GM18508 (cell line): Measurements from ENCODE around the gene VILL.
"Not testable (repeated sequence)": the region's sequence is repeated elsewhere in the genome, so short reads cannot be mapped to it uniquely, and the experiment has no call there.

Source experiments
- ATAC-seq: cut with Tn5 transposase; IDR thresholded peaks from one replicate; pipeline ENCODE4 v1.9.1; 2021; ENCODE audit warnings: moderate number of reproducible peaks; ENCODE audit not compliant: insufficient read depth, unreplicated experiment

Gene VILL

DNA sequence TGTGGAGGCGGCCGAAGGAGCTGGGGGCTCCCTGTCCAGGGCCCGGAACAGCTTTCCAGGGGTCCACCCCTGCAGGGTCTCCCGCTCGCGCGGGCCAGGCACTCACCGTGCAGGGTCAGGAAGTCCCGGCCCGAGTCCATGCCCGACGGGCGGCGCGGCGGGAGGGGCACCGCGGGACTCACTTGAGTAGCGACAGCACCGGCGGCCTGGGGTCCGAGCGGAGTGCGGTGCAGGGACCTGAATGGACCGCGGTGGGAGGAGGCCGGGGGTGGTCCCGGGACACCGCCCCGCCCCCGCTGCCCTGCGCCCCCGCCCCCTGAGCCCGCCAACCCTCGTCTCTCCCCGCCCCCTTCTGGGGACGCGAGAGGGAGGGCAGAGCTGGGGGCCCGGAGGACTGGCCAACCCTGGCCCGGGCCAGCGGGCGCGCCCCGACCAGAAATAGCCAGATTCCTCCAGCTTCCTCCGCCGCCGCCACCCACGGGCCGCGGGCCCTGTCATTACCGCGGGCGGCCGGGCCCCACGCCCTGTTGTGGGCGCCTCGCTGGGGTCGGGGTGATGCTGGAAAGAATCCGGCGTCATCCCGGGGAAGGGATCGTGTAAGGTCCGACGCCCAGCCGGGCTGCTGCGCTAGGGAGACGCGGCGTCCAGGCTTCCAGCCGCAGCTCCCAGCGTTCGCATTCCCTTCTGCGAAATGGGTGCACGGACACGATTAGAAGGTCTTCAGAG, 39.0 kb downstream of the VILL start, which contains the start of gene PLCD1:
TSS of gene PLCD1 (minus strand) at position 243 of the 726 bp plus-strand sequence. CDS start at position 140, 103 bp downstream.
- ATAC-seq: no peak

DNA sequence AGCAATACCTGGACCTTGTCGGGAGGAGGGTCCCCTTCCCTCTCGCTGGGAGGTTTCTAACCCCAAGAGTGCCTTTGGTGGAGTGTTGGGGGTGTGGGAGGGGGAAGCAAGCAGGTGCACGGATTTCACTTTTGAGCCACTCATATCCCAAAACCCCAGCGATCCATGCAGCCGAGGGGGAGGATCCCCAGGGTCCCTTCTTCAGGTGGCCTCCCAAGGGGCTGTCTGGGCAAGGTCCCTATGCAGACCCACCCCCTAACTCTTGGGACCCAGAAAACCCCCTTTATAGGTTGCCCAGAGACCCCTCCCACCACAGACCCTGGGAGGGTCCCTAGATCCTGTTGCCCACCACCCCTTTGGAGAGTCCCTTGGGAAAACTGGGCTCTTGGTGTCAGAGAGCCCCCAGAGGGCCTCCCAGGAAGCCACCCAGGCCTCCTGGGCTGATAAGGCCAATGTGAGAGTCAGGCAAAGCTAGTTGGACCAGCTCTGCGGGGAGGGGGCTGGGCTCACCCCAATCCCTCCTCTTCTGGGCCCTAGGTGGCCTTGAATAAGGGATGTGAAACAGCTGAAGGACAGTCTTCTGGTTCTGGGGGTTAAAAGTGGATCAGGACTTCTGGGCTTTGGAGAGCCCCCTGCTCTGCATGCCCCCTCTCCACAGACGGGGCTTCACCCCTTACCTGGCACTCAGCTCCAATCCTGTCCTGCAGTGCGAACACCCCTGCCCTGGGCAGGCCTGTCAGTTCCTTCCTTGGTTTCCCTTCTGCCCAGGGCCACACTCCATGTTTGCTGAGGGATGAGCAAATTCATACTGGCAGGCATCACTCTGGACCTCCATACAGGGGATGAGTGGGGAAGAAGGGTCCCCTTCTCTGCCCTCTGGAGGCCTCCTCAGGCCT, 39.8 kb downstream of the VILL start:
- no peak for ATAC-seq

DNA sequence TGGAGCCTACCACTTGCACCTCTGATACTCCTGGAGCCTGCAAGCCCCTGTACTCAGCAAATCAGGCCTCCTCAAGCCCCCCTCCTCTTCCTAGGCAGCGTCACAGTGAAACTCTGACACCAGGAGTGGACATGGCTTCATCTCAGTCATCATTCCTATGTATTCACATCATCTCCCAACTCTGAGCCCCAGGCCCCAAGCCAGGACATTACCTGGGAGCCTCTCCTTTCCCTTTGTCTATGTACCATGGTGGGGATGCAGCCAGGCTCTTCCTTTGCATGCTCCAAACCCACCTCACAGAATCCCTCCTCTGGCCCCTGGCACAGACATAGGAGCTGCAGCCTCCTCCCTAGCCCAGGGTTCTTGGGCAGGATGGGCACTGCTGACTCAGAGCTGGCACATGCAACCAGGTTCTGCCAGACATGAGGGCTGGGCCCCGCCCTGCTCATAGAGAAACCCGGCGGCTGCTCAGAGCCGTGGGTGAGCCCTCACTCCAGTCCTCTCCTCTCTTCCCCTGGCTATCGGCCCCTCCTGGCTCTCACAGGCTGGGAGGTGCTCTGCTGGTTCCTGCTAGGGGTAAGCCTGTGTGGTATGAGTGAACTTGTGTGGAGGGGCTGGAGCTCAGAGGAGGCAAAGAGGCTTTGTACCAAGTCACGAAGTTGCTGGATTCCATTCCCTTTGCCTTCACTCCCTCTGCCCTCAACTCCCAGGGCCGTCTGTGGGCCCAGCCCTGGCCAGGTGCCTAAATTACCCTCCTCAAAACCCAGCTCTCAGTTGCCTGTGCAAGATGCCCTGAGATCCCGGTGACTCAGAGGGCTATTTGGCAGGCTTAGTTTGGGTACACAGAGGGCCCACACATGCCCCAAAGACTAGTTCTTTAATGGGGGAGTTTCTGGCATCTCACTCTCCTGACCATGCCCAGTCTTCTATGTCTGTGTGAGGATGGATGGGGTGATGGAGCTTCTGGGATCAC, 40.7 kb downstream of the VILL start:
- no peak for ATAC-seq

DNA sequence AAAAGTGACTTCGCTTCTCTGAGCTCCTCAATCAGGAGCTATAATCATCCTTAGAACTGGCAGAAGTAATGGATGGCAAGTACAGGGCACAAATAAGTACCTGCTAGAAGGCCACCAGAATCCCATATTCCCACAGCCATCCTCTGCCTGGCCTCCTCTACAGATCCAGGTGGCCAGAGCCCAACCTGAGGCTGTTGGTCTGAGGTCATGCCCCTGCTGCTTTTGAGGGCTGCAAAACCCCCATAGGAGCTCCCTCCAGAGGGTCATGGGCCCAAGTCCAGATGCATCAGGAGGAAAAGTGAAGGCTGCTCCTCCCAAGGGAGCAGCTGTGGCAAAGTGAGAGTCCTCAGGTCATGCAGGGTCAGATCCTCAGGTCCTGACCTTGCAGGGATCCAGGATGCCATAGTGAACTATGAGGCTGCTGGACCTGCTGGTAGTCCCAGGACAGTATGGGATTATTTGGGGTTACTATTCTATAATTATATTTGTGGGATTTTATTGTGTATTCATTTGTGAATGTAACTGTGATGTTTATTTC, 41.8 kb downstream of the VILL start:
- no peak for ATAC-seq

DNA sequence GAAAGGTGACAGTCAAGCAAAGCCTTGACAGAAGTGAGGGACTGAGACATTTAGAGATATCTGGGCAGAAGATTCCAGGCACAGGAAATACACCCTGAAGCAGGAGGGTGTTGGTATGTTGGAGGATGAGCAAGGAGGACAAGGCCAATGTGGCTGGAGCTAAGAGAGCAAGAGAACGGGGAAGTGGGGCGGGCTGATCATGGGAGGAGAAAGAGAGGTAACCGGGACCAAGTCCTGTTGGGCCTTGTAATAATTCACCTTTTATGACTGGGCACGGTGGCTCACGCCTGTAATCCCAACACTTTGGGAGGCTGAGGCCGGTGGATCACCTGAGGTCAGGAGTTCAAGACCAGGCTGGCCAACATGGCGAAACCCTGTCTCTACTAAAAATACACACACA, 43.0 kb downstream of the VILL start:
- ATAC-seq: not testable (repeated sequence)

DNA sequence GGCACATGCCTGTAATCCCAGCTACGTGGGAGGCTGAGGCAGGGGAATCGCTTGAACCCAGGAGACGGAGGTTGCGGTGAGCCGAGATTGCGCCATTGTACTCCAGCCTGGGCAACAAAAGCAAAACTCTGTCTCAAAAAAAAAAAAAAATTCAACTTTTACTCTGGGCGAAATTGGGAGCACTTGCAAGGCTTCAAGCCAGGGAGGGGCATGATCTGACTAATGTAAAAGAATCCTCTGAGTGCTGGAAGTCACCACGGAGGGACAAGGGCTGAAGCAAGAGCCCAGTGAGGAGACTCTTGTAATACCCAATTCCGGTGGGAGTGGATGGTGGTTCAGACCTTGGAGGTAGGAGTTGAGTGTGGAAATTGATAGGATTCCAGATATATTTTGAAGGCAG, 43.7 kb downstream of the VILL start:
- ATAC-seq: not testable (repeated sequence)

DNA sequence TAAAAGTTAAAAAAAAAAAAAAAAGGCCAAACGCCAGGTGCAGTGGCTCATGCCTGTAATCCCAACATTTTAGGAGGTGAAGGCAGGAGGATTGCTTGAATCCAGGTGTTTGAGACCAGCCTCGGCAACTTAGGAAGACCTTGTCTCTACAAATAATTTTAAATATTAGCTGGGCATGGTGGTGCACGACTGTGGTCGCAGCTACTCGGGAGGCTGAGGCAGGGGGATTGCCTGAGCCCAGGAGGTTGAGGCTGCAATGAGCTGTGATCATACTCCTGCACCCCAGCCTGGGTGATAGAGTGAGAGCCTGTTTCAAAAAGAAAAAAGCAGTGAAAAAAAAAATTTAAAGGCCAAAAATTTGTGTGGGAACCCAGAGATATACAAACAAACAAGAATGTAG, 45.7 kb downstream of the VILL start:
- no peak for ATAC-seq

DNA sequence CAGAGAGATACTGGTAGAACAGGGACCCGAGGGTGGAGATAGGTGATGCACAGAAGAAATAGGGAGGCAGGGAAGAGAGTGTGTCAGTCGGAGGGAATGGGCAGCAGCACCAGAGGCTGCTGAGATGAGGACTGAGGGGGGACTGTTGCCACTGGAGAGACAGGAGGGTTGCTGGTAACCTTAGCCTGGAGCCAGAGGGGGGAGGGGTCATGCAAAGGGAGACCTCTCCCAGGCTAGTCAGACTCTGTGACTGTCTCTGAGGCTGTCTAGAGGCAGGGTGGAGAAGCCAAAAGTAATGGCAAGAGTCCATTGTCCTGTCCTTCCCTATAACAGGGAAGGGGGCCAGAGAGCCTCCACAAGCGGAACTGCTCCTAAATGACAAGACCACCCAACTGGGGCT, 46.3 kb downstream of the VILL start:
- ATAC-seq: no peak

DNA sequence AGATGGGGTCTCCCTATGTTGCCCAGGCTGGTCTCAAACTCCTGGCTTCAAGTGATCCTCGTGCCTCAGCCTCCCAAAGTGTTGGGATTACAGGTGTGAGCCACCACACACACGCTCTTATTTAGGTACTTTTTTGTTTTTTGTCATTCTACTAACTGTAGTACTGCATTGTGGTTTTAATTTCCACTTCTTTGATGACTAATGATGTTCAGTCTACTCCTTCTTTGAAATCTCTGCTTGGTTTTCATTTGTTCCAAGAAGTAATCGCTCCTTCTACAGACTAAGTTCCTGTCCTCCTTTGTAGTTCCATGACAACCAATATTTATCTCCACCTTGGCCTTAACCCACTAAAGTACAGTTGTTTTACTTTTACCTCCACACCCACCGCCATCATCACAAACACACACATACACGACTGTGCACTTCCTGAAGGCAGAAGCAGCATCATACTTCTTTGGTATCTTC, 47.9 kb downstream of the VILL start:
- ATAC-seq: no peak

DNA sequence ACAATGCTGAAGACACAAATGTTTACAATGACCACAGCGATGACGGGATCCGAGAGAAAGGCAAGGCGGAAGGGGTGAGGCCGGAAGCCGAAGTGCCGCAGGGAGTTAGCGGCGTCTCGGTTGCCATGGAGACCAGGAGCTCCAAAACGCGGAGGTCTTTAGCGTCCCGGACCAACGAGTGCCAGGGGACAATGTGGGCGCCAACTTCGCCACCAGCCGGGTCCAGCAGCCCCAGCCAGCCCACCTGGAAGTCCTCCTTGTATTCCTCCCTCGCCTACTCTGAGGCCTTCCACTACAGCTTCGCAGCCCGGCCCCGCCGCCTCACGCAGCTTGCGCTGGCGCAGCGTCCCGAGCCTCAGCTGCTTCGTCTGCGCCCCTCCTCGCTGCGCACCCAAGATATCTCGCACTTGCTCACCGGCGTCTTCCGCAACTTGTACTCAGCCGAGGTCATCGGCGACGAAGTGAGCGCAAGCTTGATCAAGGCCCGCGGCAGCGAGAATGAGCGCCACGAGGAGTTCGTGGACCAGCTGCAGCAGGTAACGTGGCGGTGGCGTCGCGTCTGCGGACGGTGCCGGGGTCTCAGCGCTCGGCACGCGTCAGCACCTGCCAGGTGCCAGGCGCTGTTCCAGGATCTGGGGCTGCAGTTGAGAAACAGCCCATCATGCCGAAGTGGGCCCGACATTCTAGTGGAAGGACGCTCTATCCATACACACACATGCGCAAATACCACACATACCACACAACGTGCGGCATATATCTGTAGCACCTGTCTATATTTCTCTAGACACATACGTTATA, 48.7 kb downstream of the VILL start, which contains the start of gene DLEC1:
TSS of gene DLEC1 (plus strand) at position 108 of the 798 bp plus-strand sequence. CDS start at position 126, 18 bp downstream.
- ATAC-seq: peak; percentile 58

DNA sequence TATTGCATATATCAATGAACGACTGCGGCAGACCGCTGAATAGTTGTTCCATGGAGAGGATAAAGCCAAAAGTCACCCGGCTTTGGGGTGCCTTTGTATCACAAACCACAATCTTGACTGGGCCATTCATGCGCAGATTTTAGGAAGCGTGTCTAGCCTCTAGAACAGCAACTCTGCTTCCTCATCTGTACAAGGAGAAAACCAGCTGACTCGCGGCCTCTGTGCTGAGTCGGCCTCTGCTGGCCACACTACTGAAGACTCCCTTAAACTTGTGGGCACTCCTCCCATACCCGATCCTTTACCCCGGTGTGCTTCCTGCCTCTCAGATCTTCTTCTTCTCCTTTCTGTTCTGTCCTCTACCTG, 49.3 kb downstream of the VILL start:
- ATAC-seq: peak; percentile 47

DNA sequence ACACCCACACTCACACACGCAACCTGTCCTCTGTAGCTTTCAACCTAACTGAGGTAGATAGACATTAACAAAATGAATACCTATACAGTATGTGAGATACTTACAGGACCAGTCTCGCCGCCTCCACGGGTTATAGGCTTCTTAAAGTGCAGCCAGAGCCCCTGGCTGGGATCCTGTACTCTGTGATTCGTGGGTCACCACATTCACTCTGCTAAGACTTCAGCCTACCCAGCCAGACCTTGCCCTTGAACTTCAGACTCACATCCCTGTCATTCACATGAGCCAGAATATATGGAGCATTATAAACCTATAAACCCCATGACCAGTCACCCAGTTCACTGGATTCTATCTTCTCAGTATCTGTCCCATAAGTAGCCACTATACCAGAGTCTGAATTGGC, 49.8 kb downstream of the VILL start:
- no peak for ATAC-seq

DNA sequence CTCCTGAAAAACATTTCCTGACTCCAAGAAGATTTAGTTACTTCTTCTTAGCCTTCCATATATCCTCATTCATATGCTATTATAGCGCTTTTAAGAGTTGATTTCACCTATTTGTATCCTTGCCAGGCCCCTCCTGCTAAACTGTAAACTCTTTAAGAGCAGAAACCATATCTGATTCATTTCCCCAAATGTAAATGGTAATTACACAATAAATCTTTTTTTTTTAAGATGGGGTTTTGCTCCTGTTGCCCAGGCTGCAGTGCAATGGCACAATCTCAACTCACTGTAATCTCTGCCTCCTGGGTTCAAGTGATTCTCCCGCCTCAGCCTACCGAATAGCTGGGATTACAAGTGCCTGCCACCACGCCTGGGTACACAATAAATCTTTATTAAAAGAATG, 52.9 kb downstream of the VILL start:
- no peak for ATAC-seq

DNA sequence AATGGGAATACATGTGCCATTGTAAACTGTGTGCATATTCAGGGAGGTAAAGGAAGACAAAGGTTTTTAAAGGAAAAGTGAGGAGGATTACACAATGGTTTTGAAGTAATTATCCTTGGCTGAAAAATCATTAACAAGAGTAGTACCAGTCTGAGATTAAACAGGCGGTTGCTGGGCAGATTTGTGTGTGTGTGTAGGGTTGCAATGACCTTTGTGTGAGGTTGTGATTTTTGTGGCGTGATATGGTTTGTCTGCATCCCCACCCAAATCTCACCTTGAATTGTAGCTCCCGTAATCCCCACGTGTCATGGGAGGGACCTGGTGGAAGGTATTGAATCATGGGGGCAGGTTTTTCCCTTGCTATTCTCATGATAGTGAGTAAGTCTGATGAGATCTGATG, 55.4 kb downstream of the VILL start:
- no peak for ATAC-seq

DNA sequence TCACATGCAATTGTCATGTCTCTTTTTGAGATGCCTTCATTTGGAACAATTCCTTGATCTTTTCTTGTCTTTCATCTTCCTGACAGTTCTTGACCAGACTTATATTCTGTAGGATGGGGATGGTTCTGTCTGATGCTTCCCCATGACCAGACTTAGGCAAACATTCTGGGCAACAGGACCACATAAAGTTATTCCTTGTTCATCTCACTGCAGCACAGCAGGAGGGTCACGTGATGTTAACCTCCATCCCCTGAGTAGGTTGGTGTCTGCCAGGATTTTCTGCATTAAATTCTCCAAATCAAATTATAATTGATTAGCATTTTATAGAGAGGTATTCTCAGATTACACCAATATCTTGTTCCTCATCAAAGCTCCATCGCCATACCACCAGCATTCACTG, 56.2 kb downstream of the VILL start:
- no peak for ATAC-seq

DNA sequence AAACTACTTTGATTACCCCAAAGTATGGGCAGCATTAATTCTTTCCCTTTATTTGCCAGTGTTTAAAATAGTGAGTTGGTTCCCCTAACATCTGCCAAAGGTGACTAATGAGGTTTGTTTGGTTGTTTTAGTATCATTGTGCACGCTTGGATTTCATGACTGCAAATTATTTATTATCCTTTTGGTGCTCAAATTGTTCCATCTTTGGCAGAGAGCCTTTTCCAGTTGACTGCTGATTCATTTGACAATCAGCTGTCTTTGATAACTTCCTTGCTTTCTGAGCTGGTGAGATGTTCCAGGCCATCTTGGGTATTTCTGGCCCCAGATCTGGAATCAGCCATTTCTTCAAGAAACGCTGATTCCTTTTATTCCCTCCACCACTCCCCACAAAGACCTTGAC, 57.3 kb downstream of the VILL start:
- no peak for ATAC-seq

DNA sequence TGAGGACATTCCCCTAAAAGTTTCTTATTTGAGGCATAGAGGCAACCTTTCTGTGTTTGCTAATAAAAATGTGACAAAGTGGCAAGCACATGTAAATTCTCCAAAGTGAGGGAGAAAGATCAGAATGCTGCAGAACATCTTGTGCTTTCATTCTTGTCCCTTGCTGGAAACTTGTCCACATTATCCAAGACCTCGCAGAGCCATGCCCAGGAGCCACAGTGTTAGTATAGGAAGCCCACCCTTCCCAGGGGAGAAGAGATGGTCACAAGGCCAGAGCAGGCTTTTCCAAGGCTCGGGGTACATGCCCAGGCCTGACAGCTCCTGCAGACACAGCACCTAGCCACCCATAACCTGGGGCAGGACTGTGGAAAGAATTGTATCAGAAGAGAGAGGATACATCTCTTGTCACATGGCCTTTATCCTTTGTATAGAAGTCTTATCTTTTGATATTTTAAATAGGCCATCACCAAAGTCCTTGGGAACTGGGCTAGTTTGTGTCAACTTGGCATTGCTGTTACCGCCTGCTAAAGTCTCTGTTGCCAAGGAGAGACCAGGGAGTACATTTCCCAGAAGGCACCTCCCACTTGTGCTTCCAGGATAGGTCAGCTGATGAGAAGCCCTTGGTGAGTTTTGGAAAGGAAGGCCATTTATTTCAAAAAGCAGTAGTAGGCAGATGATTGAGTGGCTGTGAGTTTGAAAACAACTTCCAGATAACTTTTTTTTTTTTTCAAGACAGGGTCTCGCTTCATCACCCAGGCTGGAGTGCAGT, 59.0 kb downstream of the VILL start:
- ATAC-seq: no peak

DNA sequence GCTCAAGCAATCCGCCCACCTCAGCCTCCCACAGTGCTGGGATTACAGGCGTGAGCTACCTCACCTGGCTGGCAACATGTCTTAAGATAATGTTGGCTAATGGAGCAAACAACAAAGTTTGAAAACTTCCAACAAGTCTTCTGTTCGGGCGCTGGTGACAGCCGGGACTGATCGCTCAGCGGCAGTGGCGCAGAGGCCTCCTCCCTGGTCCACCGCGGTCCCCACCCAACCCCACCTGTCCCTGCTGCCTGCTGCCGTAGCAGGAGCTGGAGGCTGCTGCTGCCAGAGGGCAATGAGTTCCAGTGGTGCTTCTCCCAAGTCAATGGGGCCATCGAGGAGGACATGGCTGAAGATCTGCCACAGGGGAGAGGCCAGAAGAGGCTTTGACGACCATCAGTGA, 60.5 kb downstream of the VILL start:
- ATAC-seq: no peak
